Right cardiac atrium (tissue), 5 donors: ENCODE data around the gene TSHZ2. TPM values are rescaled to one million over a fixed set of nuclear protein-coding genes. Genes with fewer than 3 reads are reported as not detected.

Experiments
- ATAC-seq, 2 donors: fragments of 200-7000 bp; cut with Tn5 transposase; one replicate each; pipeline versions ENCODE4 v1.8.0 to v1.9.1; 2020; ENCODE audit warnings: moderate library complexity in 2 of 2, mild to moderate bottlenecking in 1 of 2
- DNase-seq, 3 donors: peaks; one replicate each; pipeline ENCODE4 v3.0.0-alpha.2; 2020
- H3K27ac ChIP-seq: one replicate; pipeline ENCODE4 v1.5.1; 2013; ENCODE audit warnings: mild to moderate bottlenecking, low read length, control low read depth, moderate library complexity
- H3K27me3 ChIP-seq: one replicate; pipeline ENCODE4 v1.6.1; 2013; ENCODE audit not compliant: control insufficient read depth, insufficient read depth
- H3K4me1 ChIP-seq: one replicate; pipeline ENCODE4 v1.6.1; 2013; ENCODE audit warnings: low read length; ENCODE audit not compliant: control insufficient read depth, insufficient read depth
- H3K4me3 ChIP-seq: one replicate; pipeline ENCODE4 v1.5.1; 2013; ENCODE audit warnings: low read length, control low read depth
- H3K9me3 ChIP-seq: one replicate; pipeline ENCODE4 v1.6.1; 2013; ENCODE audit warnings: low read length; ENCODE audit not compliant: control insufficient read depth
- WGBS: extraction: QIAGEN DNeasy Blood & Tissue Kit; methylation state at CpG from one replicate; pipeline ENCODE4 v1.1.7; 2013; 5-methylcytosine and 5-hydroxymethylcytosine counted together
- intact Hi-C, 4 donors: fragments of 100-400 bp; cut with DNase I; formaldehyde crosslinking; loops; one replicate each; pipeline versions ENCODE4 v1.11.0 to v1.14.0; 2022 to 2023
- polyA plus RNA-seq: library from polyadenylated mRNA; stranded (reverse); fragments of 200-250 nt; gene quantifications from one replicate; pipeline ENCODE4 v1.2.3, GENCODE V29; 2013
- total RNA-seq, 4 donors: library from RNA; stranded (reverse); fragmentation: NEBNext Ultra II Directional; extraction: Animal tissue kit (Norgen Biotek cat#: 25700); gene quantifications; one replicate each; pipeline ENCODE4 v1.2.1, GENCODE V29; 2021
- donor health status: healthy with polysubstance abuse.
- donor health status: DM: no; HTN: yes; CAD: no.
- donor health status: DM: no; HTN: no; CAD: no.
- donor health status: DM: no; HTN: yes; CAD: no; lungs with severe emphysema.
- donor health status: DM: yes; HTN: yes; CAD: no.

Gene TSHZ2
- total and polyA plus RNA-seq, 5 donors: 2.3 to 8.9 (median 6.9) TPM

- Histone ChIP-seq H3K27ac (no peak overlapping the region), H3K4me1 (no peaks in the 10 kb centered on the region), H3K4me3 (no peak overlapping the region), H3K9me3 (no peaks in the 10 kb centered on the region), H3K27me3 (no peaks in the 10 kb centered on the region)
- ATAC-seq (no peak), DNase-seq (no peak)
- intact Hi-C loops: no loop called here
- WGBS: 97% methylated on average over 18 of the region's 18 CpGs
These were observed 283.0 kb downstream of the TSHZ2 start for GRCh38 chr20:53255102-53255710.

- intact Hi-C loops: no loop called here
- H3K4me3 ChIP-seq: no peak overlapping the region
- 89% methylated on average over 6 of the region's 6 CpGs for WGBS
- H3K27me3 ChIP-seq: no peaks in the 10 kb centered on the region
- DNase-seq (no peak), ATAC-seq (no peak)
- H3K9me3 ChIP-seq: no peaks in the 10 kb centered on the region
- no peaks in the 10 kb centered on the region for H3K4me1 ChIP-seq
- no peak overlapping the region for H3K27ac ChIP-seq
These were observed 286.6 kb downstream of the TSHZ2 start for GRCh38 chr20:53258741-53259140.

GRCh38 chr20:53260168-53260567 lies 288.0 kb downstream of the TSHZ2 start:
- H3K27ac ChIP-seq: no peak overlapping the region
- WGBS: 75% methylated on average over 3 of the region's 3 CpGs
- no peak for DNase-seq
- no peaks in the 10 kb centered on the region for H3K27me3 ChIP-seq
- intact Hi-C loops: no loop called here
- no peaks in the 10 kb centered on the region for H3K9me3 ChIP-seq
- no peak overlapping the region for H3K4me3 ChIP-seq
- no peaks in the 10 kb centered on the region for H3K4me1 ChIP-seq
- no peak for ATAC-seq

- ATAC-seq (no peak), DNase-seq (no peak)
- Histone ChIP-seq H3K4me3 (no peak overlapping the region), H3K9me3 (no peaks in the 10 kb centered on the region), H3K4me1 (no peaks in the 10 kb centered on the region), H3K27me3 (no peaks in the 10 kb centered on the region), H3K27ac (no peak overlapping the region)
- intact Hi-C loops: no loop called here
- 90% methylated on average over 2 of the region's 2 CpGs for WGBS
These were observed 288.4 kb downstream of the TSHZ2 start for GRCh38 chr20:53260591-53260990.

- Histone ChIP-seq H3K27me3 (no peaks in the 10 kb centered on the region), H3K4me1 (no peaks in the 10 kb centered on the region), H3K9me3 (no peaks in the 10 kb centered on the region), H3K27ac (no peak overlapping the region), H3K4me3 (no peak overlapping the region)
- intact Hi-C loops: no loop called here
- 50% methylated on average over 7 of the region's 7 CpGs for WGBS
- DNase-seq (no peak), ATAC-seq (no peak)
These were observed 290.2 kb downstream of the TSHZ2 start for GRCh38 chr20:53262365-53262764.

- WGBS: 80% methylated on average over 8 of the region's 8 CpGs
- intact Hi-C loops: no loop called here
- no peak overlapping the region for H3K4me3 ChIP-seq
- H3K4me1 ChIP-seq: no peaks in the 10 kb centered on the region
- H3K9me3 ChIP-seq: no peaks in the 10 kb centered on the region
- H3K27ac ChIP-seq: no peak overlapping the region
- no peaks in the 10 kb centered on the region for H3K27me3 ChIP-seq
- DNase-seq: no peak
- no peak for ATAC-seq
These were observed 291.6 kb downstream of the TSHZ2 start for GRCh38 chr20:53263554-53264438.

- H3K27me3 ChIP-seq: no peaks in the 10 kb centered on the region
- H3K27ac ChIP-seq: no peak overlapping the region
- WGBS: 90% methylated on average over 3 of the region's 3 CpGs
- no peak overlapping the region for H3K4me3 ChIP-seq
- intact Hi-C loops: no loop called here
- no peak for DNase-seq
- no peaks in the 10 kb centered on the region for H3K9me3 ChIP-seq
- H3K4me1 ChIP-seq: no peaks in the 10 kb centered on the region
- ATAC-seq: no peak
These were observed 292.4 kb downstream of the TSHZ2 start for GRCh38 chr20:53264604-53265003.

- H3K4me1 ChIP-seq: no peaks in the 10 kb centered on the region
- no peaks in the 10 kb centered on the region for H3K9me3 ChIP-seq
- DNase-seq: no peak
- H3K4me3 ChIP-seq: no peak overlapping the region
- intact Hi-C loops: no loop called here
- H3K27ac ChIP-seq: no peak overlapping the region
- no peak for ATAC-seq
- 85% methylated on average over 8 of the region's 8 CpGs for WGBS
- H3K27me3 ChIP-seq: no peaks in the 10 kb centered on the region
These were observed 293.2 kb downstream of the TSHZ2 start for GRCh38 chr20:53265304-53265875.

GRCh38 chr20:53269380-53269779 lies 297.2 kb downstream of the TSHZ2 start:
- intact Hi-C loops: no loop called here
- Histone ChIP-seq H3K4me3 (no peak overlapping the region), H3K4me1 (no peaks in the 10 kb centered on the region), H3K27me3 (no peaks in the 10 kb centered on the region), H3K9me3 (no peaks in the 10 kb centered on the region), H3K27ac (no peak overlapping the region)
- 79% methylated on average over 2 of the region's 2 CpGs for WGBS
- ATAC-seq (no peak), DNase-seq (no peak)

- no peaks in the 10 kb centered on the region for H3K9me3 ChIP-seq
- ATAC-seq (no peak), DNase-seq (no peak)
- intact Hi-C loops: no loop called here
- H3K27me3 ChIP-seq: no peaks in the 10 kb centered on the region
- H3K4me3 ChIP-seq: no peak overlapping the region
- WGBS: 67% methylated on average over 5 of the region's 5 CpGs
- no peaks in the 10 kb centered on the region for H3K4me1 ChIP-seq
- H3K27ac ChIP-seq: no peak overlapping the region
These were observed 298.7 kb downstream of the TSHZ2 start for GRCh38 chr20:53270792-53271375.

- Histone ChIP-seq H3K4me3 (no peak overlapping the region), H3K27ac (no peak overlapping the region), H3K27me3 (no peaks in the 10 kb centered on the region), H3K4me1 (no peaks in the 10 kb centered on the region), H3K9me3 (no peaks in the 10 kb centered on the region)
- DNase-seq (no peak), ATAC-seq (no peak)
- intact Hi-C loops: no loop called here
- 89% methylated on average over 5 of the region's 5 CpGs for WGBS
These were observed 302.2 kb downstream of the TSHZ2 start for GRCh38 chr20:53274365-53274764.
